H1 (cell line): ENCODE measurements around the gene PRR35. TPM values are rescaled to one million over a fixed set of nuclear protein-coding genes. Genes with fewer than 3 reads are reported as not detected.

Experiments
- CTCF ChIA-PET: fragments of 300-600 bp; sonication (Branson Sonifier 250); formaldehyde crosslinking; loops from one replicate; lab custom pipeline; 2021; ENCODE audit not compliant: partially characterized antibody; lab: Charles Lee
- POLR2A ChIA-PET: fragments of 300-600 bp; sonication (Branson Sonifier 250); formaldehyde crosslinking; loops from one replicate; lab custom pipeline; 2021; ENCODE audit warnings: inconsistent platforms; ENCODE audit not compliant: partially characterized antibody; lab: Charles Lee
- DNase-seq, 2 experiments: peaks; one replicate each; pipeline versions ENCODE4 v3.0.0 to v3.0.0-alpha.2; 2010 to 2022; ENCODE audit warnings: low spot score in 2 of 2, low read depth in 1 of 2, mixed read lengths in 1 of 2
- FAIRE-seq: peaks from 2 replicates; lab custom pipeline; 2011; peaks lifted over from hg19 to GRCh38; lab: Jason Lieb, UNC
- H2AFZ ChIP-seq: 2 replicates; pipeline ENCODE4 v1.8.1; 2012; ENCODE audit warnings: low read length, inconsistent platforms
- H2AK5ac ChIP-seq: 2 replicates; pipeline ENCODE4 v1.6.1; 2013; ENCODE audit warnings: low read depth, low read length
- H2BK120ac ChIP-seq: replicated peaks from 2 replicates; pipeline ENCODE3; 2013; ENCODE audit warnings: low read depth, low read length, inconsistent platforms
- H2BK12ac ChIP-seq: 2 replicates; pipeline ENCODE4 v1.6.1; 2013; ENCODE audit warnings: low read depth, low read length
- H2BK15ac ChIP-seq: 2 replicates; pipeline ENCODE4 v1.6.1; 2013; ENCODE audit warnings: low read length
- H2BK20ac ChIP-seq: 2 replicates; pipeline ENCODE4 v1.6.1; 2013; ENCODE audit warnings: low read length
- H2BK5ac ChIP-seq: 2 replicates; pipeline ENCODE4 v1.6.1; 2013; ENCODE audit warnings: low read depth, low read length
- H3K14ac ChIP-seq: 2 replicates; pipeline ENCODE4 v1.6.1; 2013; ENCODE audit warnings: inconsistent platforms; ENCODE audit not compliant: insufficient read length
- H3K18ac ChIP-seq: 2 replicates; pipeline ENCODE4 v1.6.1; 2013; ENCODE audit warnings: low read length; ENCODE audit errors: extremely low read depth
- H3K23ac ChIP-seq: 2 replicates; pipeline ENCODE4 v1.6.1; 2013; ENCODE audit warnings: inconsistent platforms; ENCODE audit not compliant: insufficient read length
- H3K23me2 ChIP-seq: 2 replicates; pipeline ENCODE4 v1.6.1; 2013; ENCODE audit warnings: low read depth, low read length
- H3K27ac ChIP-seq: 2 replicates; pipeline ENCODE4 v1.6.1; 2011; ENCODE audit warnings: low read depth, low read length, inconsistent platforms
- H3K27me3 ChIP-seq, 4 experiments: replicated peaks in 1 of 4; 1 replicate in 1 of 4; 2 replicates in 3 of 4; pipeline versions ENCODE4 v1.6.1 to v1.8.1; 2011 to 2013; ENCODE audit warnings: low read length in 3 of 4, mild to moderate bottlenecking in 3 of 4, inconsistent platforms in 2 of 4, mixed read lengths in 2 of 4, moderate library complexity in 1 of 4; ENCODE audit not compliant: control insufficient read depth in 3 of 4, insufficient read depth in 3 of 4; ENCODE audit errors: extremely low read depth in 1 of 4
- H3K36me3 ChIP-seq, 4 experiments: 2 replicates each; pipeline versions ENCODE4 v1.6.1 to v1.8.1; 2011 to 2013; ENCODE audit warnings: mild to moderate bottlenecking in 4 of 4, low read length in 3 of 4, moderate library complexity in 2 of 4, control low read depth in 1 of 4, inconsistent platforms in 1 of 4; ENCODE audit not compliant: insufficient read depth in 4 of 4, control insufficient read depth in 2 of 4
- H3K4ac ChIP-seq: replicated peaks from 2 replicates; pipeline ENCODE3; 2013; ENCODE audit warnings: low read length, low read depth, mixed read lengths, inconsistent platforms; ENCODE audit not compliant: insufficient read length
- H3K4me1 ChIP-seq, 4 experiments: replicated peaks in 1 of 4; 1 replicate in 1 of 4; 2 replicates in 3 of 4; pipeline versions ENCODE4 v1.6.1 to v1.8.1; 2011 to 2013; ENCODE audit warnings: low read length in 3 of 4, inconsistent platforms in 2 of 4, mixed read lengths in 1 of 4; ENCODE audit not compliant: insufficient read depth in 4 of 4, control insufficient read depth in 3 of 4
- H3K4me2 ChIP-seq, 2 experiments: 2 replicates each; pipeline versions ENCODE4 v1.6.1 to v1.8.1; 2011 to 2013; ENCODE audit warnings: low read depth in 2 of 2, low read length in 2 of 2, control low read depth in 1 of 2, inconsistent platforms in 1 of 2, mild to moderate bottlenecking in 1 of 2; ENCODE audit not compliant: insufficient read depth in 1 of 2
- H3K4me3 ChIP-seq, 4 experiments: fragments of 200-600, 300-600 bp in 1 of 4; sonication (generic), shearing (Covaris generic), sonication (Bioruptor Twin) in 1 of 4; 2 replicates each; pipeline versions ENCODE4 v1.5.1 to v1.8.1; 2011 to 2016; ENCODE audit warnings: low read length in 4 of 4, low read depth in 3 of 4, control low read depth in 2 of 4, inconsistent platforms in 2 of 4, mild to moderate bottlenecking in 2 of 4, mixed read lengths in 1 of 4, moderate library complexity in 1 of 4; ENCODE audit not compliant: insufficient read depth in 2 of 4; ENCODE audit errors: extremely low read depth in 1 of 4
- H3K56ac ChIP-seq: replicated peaks from 2 replicates; pipeline ENCODE3; 2013; ENCODE audit warnings: low read depth, mild to moderate bottlenecking, mixed read lengths, low read length, inconsistent platforms; ENCODE audit not compliant: insufficient read length
- H3K79me1 ChIP-seq: 2 replicates; pipeline ENCODE4 v1.6.1; 2013; ENCODE audit warnings: low read depth, low read length, control low read depth
- H3K79me2 ChIP-seq, 2 experiments: 2 replicates each; pipeline versions ENCODE4 v1.6.1 to v1.8.1; 2012 to 2013; ENCODE audit warnings: low read length in 2 of 2, mild to moderate bottlenecking in 2 of 2, inconsistent platforms in 1 of 2; ENCODE audit not compliant: insufficient read depth in 2 of 2, control insufficient read depth in 1 of 2
- H3K9ac ChIP-seq, 4 experiments: replicated peaks in 1 of 4; 1 replicate in 1 of 4; 2 replicates in 3 of 4; pipeline versions ENCODE4 v1.6.1 to v1.8.1; 2011 to 2013; ENCODE audit warnings: low read depth in 3 of 4, low read length in 3 of 4, control low read depth in 2 of 4, mild to moderate bottlenecking in 2 of 4, moderate library complexity in 2 of 4, inconsistent platforms in 1 of 4; ENCODE audit errors: extremely low read depth in 1 of 4
- H3K9me3 ChIP-seq, 2 experiments: 2 replicates each; pipeline versions ENCODE4 v1.6.1 to v1.8.1; 2012 to 2013; ENCODE audit warnings: mild to moderate bottlenecking in 2 of 2, moderate library complexity in 2 of 2, control low read depth in 1 of 2, inconsistent platforms in 1 of 2, low read depth in 1 of 2, low read length in 1 of 2, mixed read lengths in 1 of 2; ENCODE audit not compliant: insufficient read depth in 2 of 2
- H4K20me1 ChIP-seq, 2 experiments: replicated peaks in 1 of 2; 2 replicates each; pipeline versions ENCODE3 to v1.8.1; 2011 to 2013; ENCODE audit warnings: inconsistent platforms in 2 of 2, low read length in 2 of 2, mild to moderate bottlenecking in 1 of 2; ENCODE audit not compliant: insufficient read depth in 2 of 2, control insufficient read depth in 1 of 2
- H4K5ac ChIP-seq: 2 replicates; pipeline ENCODE4 v1.6.1; 2013; ENCODE audit warnings: low read length, low read depth, mixed read lengths, inconsistent platforms; ENCODE audit not compliant: insufficient read length
- H4K8ac ChIP-seq: 2 replicates; pipeline ENCODE4 v1.8.0; 2013; ENCODE audit warnings: mild to moderate bottlenecking, moderate library complexity, low read length, inconsistent platforms; ENCODE audit not compliant: insufficient read depth; ENCODE audit errors: extremely low read depth
- H4K91ac ChIP-seq: replicated peaks from 2 replicates; pipeline ENCODE3; 2013; ENCODE audit warnings: low read length, mixed read lengths, inconsistent platforms; ENCODE audit not compliant: insufficient read length
- WGBS, 2 experiments: shearing (Covaris generic) in 1 of 2; methylation state at CpG; one replicate each; pipeline versions ENCODE4 v1.1.6 to v1.1.7; 2013 to 2015; ENCODE audit warnings: low lambda C conversion rate in 2 of 2, mixed read lengths in 2 of 2, inconsistent platforms in 1 of 2, low coverage in 1 of 2, missing lambda C conversion rate in 1 of 2; ENCODE audit not compliant: insufficient replicate concordance in 2 of 2, insufficient coverage in 1 of 2, insufficient read length in 1 of 2; ENCODE audit errors: extremely low coverage in 1 of 2, missing lambda C conversion rate in 1 of 2; 5-methylcytosine and 5-hydroxymethylcytosine counted together
- polyA plus RNA-seq, 7 experiments: library from polyadenylated mRNA; depleted of rRNA in 3 of 7; stranded (reverse) in 5 of 7; unstranded in 2 of 7; fragments of >200 nt in 5 of 7; fragments of 200-250 nt in 2 of 7; gene quantifications; 1 replicate in 5 of 7; 2 replicates in 1 of 7; 4 replicates in 1 of 7; pipeline versions ENCODE4 v1.2.1 to v1.2.3, GENCODE V29; 2011 to 2013; ENCODE audit warnings: missing spikeins in 2 of 7, mixed read lengths in 2 of 7
- total RNA-seq: library from RNA; stranded (reverse); fragmentation: NEBNext Ultra II Directional; extraction: Animal tissue kit (Norgen Biotek cat#: 25700); gene quantifications from 2 replicates; pipeline ENCODE4 v1.2.1, GENCODE V29; 2021

The PRR35 gene
- total and polyA plus RNA-seq, 2 of the 8 experiments (the other 6 are each of a cell fraction or from before 2014, with no cell fraction given) = 0.38 to 0.50 TPM

DNA sequence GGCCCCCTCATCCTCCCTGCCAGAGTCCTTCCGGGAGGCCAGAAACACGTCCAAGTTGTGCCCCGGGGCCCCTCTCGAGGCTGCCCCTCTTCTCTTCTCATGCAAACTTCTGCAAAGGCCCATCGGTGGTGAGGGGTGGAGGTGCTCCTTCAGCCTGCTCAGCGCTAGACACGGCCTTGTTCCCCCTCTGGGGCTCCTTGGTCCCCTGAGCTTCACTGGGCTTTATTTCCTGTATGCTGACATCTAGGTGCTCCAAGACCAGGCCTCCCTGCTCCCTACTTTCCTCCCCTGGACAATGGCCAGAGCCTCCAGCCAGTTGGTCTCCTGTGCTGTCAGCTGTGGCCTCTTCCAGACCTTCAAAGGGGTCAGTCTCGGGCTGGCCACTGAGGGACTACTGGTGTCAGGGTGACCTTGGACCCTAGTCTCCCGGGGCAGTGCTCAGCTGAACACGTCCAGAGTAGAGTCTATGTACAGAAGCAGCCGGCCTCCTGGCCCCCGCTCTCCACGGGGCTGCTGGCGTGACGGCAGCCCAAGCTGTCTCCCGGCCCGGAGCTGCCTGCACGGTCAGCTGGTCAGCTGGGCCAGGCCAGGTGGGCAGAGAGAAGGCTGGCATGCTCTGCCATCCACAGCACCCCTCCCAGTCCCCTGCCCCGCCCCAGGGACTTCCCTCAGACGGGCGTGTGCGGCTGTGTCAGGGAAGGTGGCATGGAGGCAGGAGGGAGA lies 1.7 kb upstream of the PRR35 start:
- H3K56ac ChIP-seq = no peak overlapping the region
- H4K91ac ChIP-seq = no peak overlapping the region
- H3K27me3 ChIP-seq = peaks cover 22 to 40% (median 32%) of the 10 kb centered on the region in 4 experiments; a peak in 6 of 7 replicates
- peaks cover 0 to 10% (median 2%) of the 10 kb centered on the region in 4 experiments; a peak in 4 of 7 replicates for H3K4me1 ChIP-seq
- no peaks in the 10 kb centered on the region; the same call in 1 of the 2 replicates for H3K79me1 ChIP-seq
- no peak overlapping the region for H3K27ac ChIP-seq
- H2BK20ac ChIP-seq = no peak overlapping the region
- H3K36me3 ChIP-seq = no peaks in the 10 kb centered on the region; a peak in 1 of 8 replicates
- H4K20me1 ChIP-seq = peaks cover 0 to 3% of the 10 kb centered on the region in 2 experiments
- H3K14ac ChIP-seq = no peak overlapping the region
- no peak overlapping the region for H3K23ac ChIP-seq
- no peak overlapping the region for H2BK15ac ChIP-seq
- peaks cover 9% of the 10 kb centered on the region for H3K23me2 ChIP-seq
- no peak overlapping the region for H2AFZ ChIP-seq
- H2BK12ac ChIP-seq = no peak overlapping the region
- H3K4me2 ChIP-seq = no peak overlapping the region
- no peak overlapping the region for H4K5ac ChIP-seq
- POLR2A ChIA-PET = interaction anchor here (0.7 to 2.3 kb wide), 7 partner anchors 9 to 133 kb away, joined by 3 to 7 read pairs (median 3); partner anchors contain the start of genes NHLRC4 and RAB11FIP3
- no peaks in the 10 kb centered on the region for H3K79me2 ChIP-seq
- no peak overlapping the region for H3K4ac ChIP-seq
- H3K9me3 ChIP-seq = no peaks in the 10 kb centered on the region
- WGBS, 2 experiments = 85% methylated on average over 19 of the region's 22 CpGs; no CpG with 5 or more reads in 1 of the 2 experiments
- no peak overlapping the region for H3K18ac ChIP-seq
- H3K4me3 ChIP-seq = no peak overlapping the region
- DNase-seq (no peak), FAIRE-seq (no peak)
- no peak overlapping the region for H2BK5ac ChIP-seq
- CTCF ChIA-PET = interaction anchor here (0.6 to 3.9 kb wide), 8 partner anchors 9 to 156 kb away, joined by 3 to 21 read pairs (median 4); partner anchors contain the start of gene METRN
- H4K8ac ChIP-seq = no peak overlapping the region
- H2AK5ac ChIP-seq = no peak overlapping the region
- H3K9ac ChIP-seq = no peak overlapping the region
- H2BK120ac ChIP-seq = no peak overlapping the region
